Hepatocyte (in vitro differentiated cells): Measurements from ENCODE around the gene UGT1A7. TPM values are rescaled to one million over a fixed set of nuclear protein-coding genes. Genes with fewer than 3 reads are reported as not detected.

Source experiments
- DNase-seq: peaks from one replicate; pipeline ENCODE4 v3.0.0-alpha.2; 2016; ENCODE audit warnings: low spot score
- H2AFZ ChIP-seq: fragments of 200-600 bp; sonication (generic); 2 replicates; pipeline ENCODE4 v1.6.0; 2016; ENCODE audit warnings: antibody characterized with exemption, mild to moderate bottlenecking
- H3K27ac ChIP-seq: fragments of 200-600 bp; sonication (generic); 2 replicates; pipeline ENCODE4 v1.5.1; 2016; ENCODE audit warnings: mild to moderate bottlenecking
- H3K27me3 ChIP-seq: fragments of 200-600 bp; sonication (generic); 2 replicates; pipeline ENCODE4 v1.6.1; 2016
- H3K36me3 ChIP-seq: fragments of 200-600 bp; sonication (generic); replicated peaks from 2 replicates; pipeline ENCODE4 v1.5.1; 2016; ENCODE audit warnings: low read depth; ENCODE audit not compliant: insufficient read depth
- H3K4me1 ChIP-seq: fragments of 200-600 bp; sonication (generic); 2 replicates; pipeline ENCODE4 v1.5.1; 2016; ENCODE audit warnings: mild to moderate bottlenecking, moderate library complexity; ENCODE audit not compliant: insufficient read depth
- H3K4me2 ChIP-seq: fragments of 200-600 bp; sonication (generic); 2 replicates; pipeline ENCODE4 v1.6.0; 2016
- H3K4me3 ChIP-seq: fragments of 200-600 bp; sonication (generic); 2 replicates; pipeline ENCODE4 v1.5.1; 2016; ENCODE audit warnings: mild to moderate bottlenecking
- H3K79me2 ChIP-seq: fragments of 200-600 bp; sonication (generic); 2 replicates; pipeline ENCODE4 v1.6.0; 2017; ENCODE audit warnings: mild to moderate bottlenecking
- H3K9me2 ChIP-seq: fragments of 200-600 bp; sonication (generic); replicated peaks from 2 replicates; pipeline ENCODE4 v1.6.0; 2017; ENCODE audit warnings: mild to moderate bottlenecking; ENCODE audit not compliant: insufficient read depth
- H3K9me3 ChIP-seq: fragments of 200-600 bp; sonication (generic); 2 replicates; pipeline ENCODE4 v1.5.1; 2016; ENCODE audit warnings: low read depth, mild to moderate bottlenecking
- H4K20me1 ChIP-seq: fragments of 200-600 bp; sonication (generic); 2 replicates; pipeline ENCODE4 v1.6.0; 2016; ENCODE audit warnings: mild to moderate bottlenecking; ENCODE audit not compliant: insufficient read depth, poor library complexity, severe bottlenecking
- CTCF ChIP-seq: fragments of 200-600 bp; sonication (generic); IDR thresholded peaks from 2 replicates; pipeline ENCODE4 v1.5.1; 2016; ENCODE audit warnings: antibody characterized with exemption, mild to moderate bottlenecking; ENCODE audit not compliant: poor library complexity
- EZH2 ChIP-seq: fragments of 200-600 bp; sonication (generic); IDR thresholded peaks from 2 replicates; pipeline ENCODE4 v1.6.1; 2016; ENCODE audit warnings: antibody characterized with exemption, mild to moderate bottlenecking, borderline replicate concordance
- EZH2phosphoT487 ChIP-seq: fragments of 200-600 bp; sonication (generic); IDR thresholded peaks from one replicate; pipeline ENCODE4 v1.6.1; 2018; ENCODE audit warnings: antibody characterized with exemption, mild to moderate bottlenecking, low read depth, moderate library complexity; ENCODE audit not compliant: unreplicated experiment, severe bottlenecking
- WGBS: methylation state at CpG from one replicate; pipeline ENCODE4 v1.1.6; 2016; ENCODE audit warnings: low lambda C conversion rate; ENCODE audit errors: missing lambda C conversion rate; 5-methylcytosine and 5-hydroxymethylcytosine counted together
- polyA plus RNA-seq: library from polyadenylated mRNA; unstranded; fragments of >200 nt; fragmentation: Nextera tagmentation; extraction: Ambion mirVana; gene quantifications from 2 replicates; pipeline ENCODE4 v1.2.1, GENCODE V29; 2016
- total RNA-seq: library from RNA; depleted of rRNA; stranded (reverse); fragments of >200 nt; gene quantifications from 2 replicates; pipeline ENCODE4 v1.2.3, GENCODE V29; 2014

The UGT1A7 gene
- total and polyA plus RNA-seq, 2 experiments from 2014 or later = 0.07 TPM; not detected in 1

- no peak overlapping the region for H3K27ac ChIP-seq
- WGBS = 83% methylated on average over 5 of the region's 5 CpGs
Observed at GRCh38 chr2:233688341-233688740, 6.6 kb downstream of the UGT1A7 start.

GRCh38 chr2:233689031-233689430, 7.3 kb downstream of the UGT1A7 start:
- H3K4me3 ChIP-seq = no peak overlapping the region
- no peak for DNase-seq
- no peaks in the 10 kb centered on the region for H3K9me3 ChIP-seq
- H3K4me1 ChIP-seq = no peaks in the 10 kb centered on the region
- no peak overlapping the region for H3K4me2 ChIP-seq
- H3K27me3 ChIP-seq = no peaks in the 10 kb centered on the region
- no peak overlapping the region for H2AFZ ChIP-seq
- H4K20me1 ChIP-seq = no peaks in the 10 kb centered on the region
- H3K9me2 ChIP-seq = no peaks in the 10 kb centered on the region
- TF ChIP-seq CTCF (no peak), EZH2phosphoT487 (no peak), EZH2 (no peak)
- no peaks in the 10 kb centered on the region for H3K36me3 ChIP-seq
- no peak overlapping the region for H3K27ac ChIP-seq
- no peaks in the 10 kb centered on the region for H3K79me2 ChIP-seq

More at GRCh38 chr2:233688341-233688740, 6.6 kb downstream of the UGT1A7 start:
- H4K20me1 ChIP-seq = no peaks in the 10 kb centered on the region
- no peaks in the 10 kb centered on the region for H3K9me2 ChIP-seq
- no peaks in the 10 kb centered on the region for H3K79me2 ChIP-seq
- no peak overlapping the region for H3K4me2 ChIP-seq
- no peak overlapping the region for H2AFZ ChIP-seq
- H3K9me3 ChIP-seq = no peaks in the 10 kb centered on the region
- DNase-seq = no peak
- H3K27me3 ChIP-seq = no peaks in the 10 kb centered on the region
- H3K4me3 ChIP-seq = no peak overlapping the region
- TF ChIP-seq EZH2 (no peak), CTCF (no peak), EZH2phosphoT487 (no peak)
- H3K36me3 ChIP-seq = no peaks in the 10 kb centered on the region
- H3K4me1 ChIP-seq = no peaks in the 10 kb centered on the region

- H3K9me2 ChIP-seq = no peaks in the 10 kb centered on the region
- WGBS = 43% methylated on average over 3 of the region's 3 CpGs
- no peak overlapping the region for H3K4me2 ChIP-seq
- no peaks in the 10 kb centered on the region for H3K27me3 ChIP-seq
- H3K9me3 ChIP-seq = no peaks in the 10 kb centered on the region
- H3K4me3 ChIP-seq = no peak overlapping the region
- no peaks in the 10 kb centered on the region for H3K36me3 ChIP-seq
- DNase-seq = no peak
- no peaks in the 10 kb centered on the region for H3K79me2 ChIP-seq
- no peak overlapping the region for H2AFZ ChIP-seq
- H3K4me1 ChIP-seq = peaks cover 2% of the 10 kb centered on the region
- no peaks in the 10 kb centered on the region for H4K20me1 ChIP-seq
- TF ChIP-seq CTCF (no peak), EZH2phosphoT487 (no peak), EZH2 (no peak)
- H3K27ac ChIP-seq = no peak overlapping the region
Observed at GRCh38 chr2:233689501-233689900, 7.8 kb downstream of the UGT1A7 start.

- H3K4me2 ChIP-seq = no peak overlapping the region
- no peaks in the 10 kb centered on the region for H3K36me3 ChIP-seq
- H3K4me3 ChIP-seq = no peak overlapping the region
- H4K20me1 ChIP-seq = no peaks in the 10 kb centered on the region
- H3K4me1 ChIP-seq = peaks cover 5% of the 10 kb centered on the region
- H3K79me2 ChIP-seq = no peaks in the 10 kb centered on the region
- H2AFZ ChIP-seq = no peak overlapping the region
- DNase-seq = no peak
- no peak overlapping the region for H3K27ac ChIP-seq
- no peak for TF ChIP-seq EZH2
- 81% methylated on average over 4 of the region's 4 CpGs for WGBS
- no peaks in the 10 kb centered on the region for H3K27me3 ChIP-seq
- no peaks in the 10 kb centered on the region for H3K9me3 ChIP-seq
- H3K9me2 ChIP-seq = no peaks in the 10 kb centered on the region
Observed at GRCh38 chr2:233690444-233690843, 8.7 kb downstream of the UGT1A7 start.
